Measurements from ENCODE around the gene ANKDD1B. TPM values are rescaled to one million over a fixed set of nuclear protein-coding genes. Genes with fewer than 3 reads are reported as not detected.

Gene ANKDD1B
- under 1 TPM; under 0.01 to 0.33 TPM for total RNA-seq

DNA sequence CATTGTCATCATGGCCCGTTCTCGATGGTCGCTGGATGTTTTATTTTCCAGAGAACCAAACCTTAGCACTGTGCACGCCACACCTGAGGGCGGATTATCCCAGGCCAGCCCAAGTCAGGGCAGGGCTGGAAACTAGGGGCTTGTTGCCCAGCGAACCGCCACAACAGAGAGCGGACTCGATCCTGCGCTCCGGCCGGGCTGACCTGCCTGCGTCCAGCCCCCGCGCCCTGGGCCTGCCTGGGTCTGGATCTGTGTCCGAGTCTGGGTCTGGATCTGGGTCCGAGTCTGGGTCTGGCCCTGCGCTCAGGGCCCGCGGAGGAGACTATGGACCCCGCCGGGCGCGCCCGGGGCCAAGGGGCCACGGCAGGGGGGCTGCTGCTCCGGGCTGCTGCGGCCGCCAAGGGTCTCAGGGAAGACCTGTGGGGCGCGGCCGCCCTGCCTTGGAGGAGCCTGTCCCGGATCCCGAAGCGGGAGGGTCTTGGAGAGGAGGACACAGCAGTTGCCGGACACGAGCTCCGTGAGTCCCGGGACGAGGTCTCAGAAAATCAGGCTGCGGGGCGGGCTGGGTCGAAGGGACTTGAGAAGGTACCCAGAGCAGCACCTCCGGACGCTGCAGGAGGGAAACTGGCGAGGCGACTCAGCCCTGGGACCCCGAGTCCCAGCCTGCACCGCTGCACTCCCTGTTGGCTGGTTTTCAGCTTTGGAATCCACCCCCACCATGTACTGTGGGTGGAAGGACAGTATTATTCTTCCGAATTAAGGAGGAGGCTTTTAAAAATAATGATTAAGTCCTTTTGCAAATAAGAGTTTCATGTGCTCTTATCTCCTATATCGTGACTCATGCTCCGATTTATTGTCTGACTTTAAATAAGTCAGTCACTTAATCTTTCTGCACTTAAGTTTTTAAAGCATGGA lies at the start of gene ANKDD1B:
ANKDD1B (plus strand) TSS at position 143 of the 915 bp plus-strand sequence; CDS start at position 325, 182 bp downstream.

DNA sequence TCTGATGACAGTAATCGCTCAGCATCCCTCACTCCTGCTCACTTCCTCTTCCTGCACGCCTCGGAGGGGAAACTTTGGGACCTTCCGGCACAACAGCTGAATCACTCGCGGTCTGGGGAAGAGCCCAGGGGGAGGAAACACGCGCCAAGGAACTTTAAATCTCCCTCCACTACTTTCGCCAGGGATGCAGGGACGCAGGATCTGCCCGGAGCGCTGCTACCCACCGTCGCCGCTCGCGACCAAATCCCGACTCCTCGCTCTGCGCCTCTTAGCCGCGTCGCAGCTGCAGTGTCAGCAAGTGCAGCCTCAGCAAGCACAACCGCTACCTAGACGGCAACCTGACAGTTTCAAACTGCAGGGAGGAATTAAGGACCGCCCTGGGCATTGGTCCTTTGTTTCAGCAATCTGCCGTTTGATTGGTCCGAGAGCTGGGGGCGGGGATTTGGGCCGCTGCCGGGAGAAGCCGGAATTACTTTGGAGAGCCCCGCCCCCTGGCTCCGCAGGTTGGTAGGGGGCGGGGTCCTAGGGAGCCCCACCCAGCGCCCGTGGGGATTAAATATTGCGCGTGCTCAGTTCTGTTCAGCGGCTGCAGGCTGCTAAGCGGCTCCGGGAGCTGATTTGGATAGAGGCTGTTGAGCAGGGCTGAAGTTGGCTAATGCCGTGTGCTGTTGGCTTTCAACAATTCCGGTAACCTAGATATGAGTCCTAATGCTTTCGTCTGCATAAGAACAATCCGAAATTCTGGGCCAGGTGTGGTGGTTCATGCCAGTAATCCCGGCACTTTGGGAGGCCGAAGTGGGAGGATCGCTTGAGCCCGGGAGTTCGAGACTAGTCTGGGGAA lies 106.0 kb downstream of the ANKDD1B start, which contains the start of gene POC5:
POC5 (minus strand) TSS at position 356 of the 841 bp plus-strand sequence. CDS start 4,500 bp downstream, outside the sequence.

Small RNAs within 50 kb of the gene (small RNA-seq; reads per million reads assigned to genes)
- 0 reads per million in 2 donors for gene RNU6-680P

Other genes starting within 250 kb of the ANKDD1B start
- gene CERT1, start 99.8 kb upstream of the ANKDD1B start, total RNA-seq: 10 to 100 TPM; 63.3 to 75.7 TPM
- 10 to 100 TPM; 28.0 to 32.3 TPM for gene POLK, start 99.6 kb upstream of the ANKDD1B start, total RNA-seq
- gene POC5, start 106.0 kb downstream of the ANKDD1B start, total RNA-seq: 10 to 100 TPM; 14.1 to 15.7 TPM